Measurements from ENCODE around the gene DNAL4. TPM values are rescaled to one million over a fixed set of nuclear protein-coding genes. Genes with fewer than 3 reads are reported as not detected.
"Not testable (repeated sequence)": the region's sequence is repeated elsewhere in the genome, so short reads cannot be mapped to it uniquely, and the experiment has no call there.

The DNAL4 gene
- total RNA-seq, 2 donors from 2014 or later = 14.4 to 16.8 TPM

- intact Hi-C loops (cut with DNase I, micrococcal nuclease) = no loop called here
- DNase-seq (no peak), ATAC-seq (no peak)
These were observed 35.5 kb upstream of the DNAL4 start for GRCh38 chr22:38829485-38829884.

GRCh38 chr22:38828616-38829205, 34.8 kb upstream of the DNAL4 start:
- no peak for ATAC-seq
- no peak for DNase-seq
- intact Hi-C loops (cut with DNase I, micrococcal nuclease) = no loop called here

GRCh38 chr22:38828191-38828590, 34.2 kb upstream of the DNAL4 start:
- DNase-seq (no peak), ATAC-seq (no peak)
- intact Hi-C loops (cut with DNase I, micrococcal nuclease) = no loop called here

GRCh38 chr22:38827510-38827909, 33.6 kb upstream of the DNAL4 start:
- ATAC-seq = no peak
- no peak for DNase-seq
- intact Hi-C loops (cut with DNase I, micrococcal nuclease) = no loop called here

DNA sequence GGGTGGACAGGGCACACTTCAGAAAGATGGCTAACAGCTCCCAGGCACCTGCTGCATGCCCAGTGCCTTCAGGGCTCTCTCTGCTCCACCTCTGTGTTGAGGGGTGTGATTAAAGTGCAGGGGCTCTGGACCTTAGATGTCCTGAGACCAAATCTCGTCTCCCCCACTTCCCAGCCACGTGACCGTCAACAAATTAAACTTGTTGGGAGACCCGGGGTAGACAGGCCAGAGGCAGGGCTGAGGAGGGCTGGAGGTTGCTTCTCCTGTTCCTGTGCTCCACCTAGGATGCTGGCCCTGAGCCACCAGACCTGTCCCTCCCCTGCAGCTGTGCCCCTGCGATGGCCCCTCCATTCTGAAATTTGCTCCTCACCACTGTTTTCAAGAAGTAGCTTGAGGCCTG, 32.9 kb upstream of the DNAL4 start:
- ATAC-seq = no peak
- intact Hi-C loops (cut with DNase I, micrococcal nuclease) = no loop called here
- DNase-seq = no peak

GRCh38 chr22:38826386-38826785, 32.4 kb upstream of the DNAL4 start:
- intact Hi-C loops (cut with DNase I, micrococcal nuclease) = no loop called here
- DNase-seq = no peak
- no peak for ATAC-seq

GRCh38 chr22:38824585-38824984, 30.6 kb upstream of the DNAL4 start:
- ATAC-seq = peak; percentile 81
- DNase-seq = peak in 1 of 2 donors; percentile 62
- intact Hi-C loops (cut with DNase I, micrococcal nuclease) = no loop called here

- no peak for ATAC-seq
- intact Hi-C loops (cut with DNase I, micrococcal nuclease) = no loop called here
- DNase-seq = no peak
These were observed 29.7 kb upstream of the DNAL4 start for GRCh38 chr22:38823637-38824036.

GRCh38 chr22:38823076-38823475, 29.1 kb upstream of the DNAL4 start:
- intact Hi-C loops (cut with DNase I, micrococcal nuclease) = no loop called here
- no peak for DNase-seq

GRCh38 chr22:38820020-38820419, 26.1 kb upstream of the DNAL4 start:
- intact Hi-C loops (cut with DNase I, micrococcal nuclease) = no loop called here
- DNase-seq (no peak), ATAC-seq (no peak)

More at GRCh38 chr22:38823076-38823475, 29.1 kb upstream of the DNAL4 start:
- no peak for ATAC-seq

- intact Hi-C loops (cut with DNase I, micrococcal nuclease) = no loop called here
- no peak for DNase-seq
- ATAC-seq = no peak
These were observed 25.5 kb upstream of the DNAL4 start for GRCh38 chr22:38819387-38819940.

DNA sequence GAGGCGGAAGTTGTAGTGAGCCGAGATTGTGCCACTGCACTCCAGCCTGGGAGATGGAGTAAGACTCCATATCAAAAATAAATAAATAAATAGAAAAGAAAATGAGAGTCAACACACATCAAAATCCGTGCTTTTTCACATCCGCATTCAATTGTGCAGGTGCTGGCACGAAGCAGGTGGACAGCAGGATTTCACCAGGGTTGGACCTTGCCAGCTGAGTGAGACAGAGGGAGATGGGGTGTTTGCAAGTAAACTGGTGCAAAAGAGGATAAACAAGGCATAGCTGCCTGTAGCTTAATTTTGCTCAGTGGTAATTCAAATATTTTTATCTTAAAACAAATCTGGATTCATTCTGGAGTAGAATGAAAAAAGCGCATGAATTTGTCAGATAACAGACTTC, 23.3 kb upstream of the DNAL4 start:
- DNase-seq (no peak), ATAC-seq (no peak)
- intact Hi-C loops (cut with DNase I, micrococcal nuclease) = no loop called here

GRCh38 chr22:38815842-38816241, 21.9 kb upstream of the DNAL4 start:
- intact Hi-C loops (cut with DNase I, micrococcal nuclease) = no loop called here
- DNase-seq = no peak
- no peak for ATAC-seq

GRCh38 chr22:38811241-38811640, 17.3 kb upstream of the DNAL4 start:
- intact Hi-C loops (cut with DNase I, micrococcal nuclease) = no loop called here
- no peak for ATAC-seq
- no peak for DNase-seq

GRCh38 chr22:38805041-38805593, 11.2 kb upstream of the DNAL4 start:
- intact Hi-C loops (cut with DNase I, micrococcal nuclease); DNase-seq; ATAC-seq: not testable (repeated sequence)

DNA sequence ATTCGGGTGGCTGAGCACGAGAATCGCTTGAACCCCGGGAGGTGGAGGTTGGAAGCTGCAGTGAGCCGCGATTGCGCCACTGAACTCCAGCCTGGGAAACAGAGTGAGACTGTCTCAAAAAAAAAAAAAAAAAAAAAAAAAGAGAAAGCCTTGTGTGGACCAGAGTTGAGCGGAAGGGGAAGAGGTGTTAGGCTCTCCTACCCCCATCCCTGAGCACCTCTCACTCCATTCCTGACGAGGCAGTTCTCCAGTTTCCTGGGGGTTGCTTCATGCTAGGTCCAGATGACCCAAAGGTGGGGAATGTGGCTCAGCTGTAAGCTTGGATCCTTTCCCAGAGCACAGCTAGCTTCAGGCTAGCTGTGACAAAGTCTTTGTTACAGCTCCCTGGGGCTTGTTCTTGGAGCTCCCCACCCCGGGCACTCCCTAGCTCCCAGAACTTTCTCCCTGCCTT, 8.8 kb upstream of the DNAL4 start:
- intact Hi-C loops (cut with DNase I, micrococcal nuclease) = no loop called here
- peak; percentile 40 for ATAC-seq
- DNase-seq = no peak

GRCh38 chr22:38799265-38800002, 5.5 kb upstream of the DNAL4 start:
- intact Hi-C loops (cut with DNase I, micrococcal nuclease) = no loop called here
- DNase-seq (no peak), ATAC-seq (no peak)

- no peak for ATAC-seq
- intact Hi-C loops (cut with DNase I, micrococcal nuclease) = no loop called here
- no peak for DNase-seq
These were observed 4.6 kb upstream of the DNAL4 start for GRCh38 chr22:38798496-38798895.

- DNase-seq = no peak
- intact Hi-C loops (cut with DNase I, micrococcal nuclease) = no loop called here
- no peak for ATAC-seq
These were observed 2.5 kb upstream of the DNAL4 start for GRCh38 chr22:38796262-38796957.

DNA sequence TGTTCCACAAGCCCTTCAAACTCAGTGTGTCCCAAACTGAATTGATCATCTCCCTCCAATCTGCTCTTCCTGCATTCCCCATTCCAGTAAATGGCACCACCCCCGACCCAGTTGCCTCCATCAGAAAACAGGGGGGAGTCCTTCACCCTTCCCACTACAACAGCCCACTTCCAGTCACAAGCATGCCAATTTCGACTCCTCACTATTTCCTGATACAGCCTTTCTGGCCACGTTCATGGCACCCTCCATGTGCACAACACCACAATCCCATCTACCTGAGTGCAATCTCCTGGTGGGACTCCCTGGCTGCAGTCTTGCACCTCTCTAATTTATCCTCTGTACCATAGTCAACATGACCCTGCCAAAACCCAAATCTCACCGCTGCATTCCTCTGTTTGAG, 1.6 kb upstream of the DNAL4 start:
- DNase-seq (no peak), ATAC-seq (no peak)
- intact Hi-C loops (cut with DNase I, micrococcal nuclease) = no loop called here
